Measurements from ENCODE around the gene TDRD10.

DNA sequence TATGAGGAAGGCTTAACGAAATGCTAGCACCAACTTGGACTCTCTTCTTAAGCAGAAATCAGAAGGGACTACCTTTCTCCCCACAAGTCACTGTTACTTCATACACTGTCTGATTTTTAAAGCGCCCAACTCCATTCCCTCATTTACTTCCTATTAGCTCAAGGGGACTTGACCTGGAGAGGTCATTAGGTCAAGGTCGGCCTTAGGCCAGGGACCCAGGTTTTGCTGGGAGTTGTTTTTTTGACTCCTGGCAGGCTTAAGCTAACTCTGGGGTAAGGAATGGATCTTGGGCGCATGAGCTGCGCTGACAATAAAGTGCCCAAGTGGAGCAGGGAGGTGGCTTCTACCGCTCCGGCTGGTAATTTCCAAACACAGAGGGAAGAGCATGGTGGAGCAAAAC, 89.2 kb downstream of the TDRD10 start:
- TF ChIP-seq, protein P1, sequence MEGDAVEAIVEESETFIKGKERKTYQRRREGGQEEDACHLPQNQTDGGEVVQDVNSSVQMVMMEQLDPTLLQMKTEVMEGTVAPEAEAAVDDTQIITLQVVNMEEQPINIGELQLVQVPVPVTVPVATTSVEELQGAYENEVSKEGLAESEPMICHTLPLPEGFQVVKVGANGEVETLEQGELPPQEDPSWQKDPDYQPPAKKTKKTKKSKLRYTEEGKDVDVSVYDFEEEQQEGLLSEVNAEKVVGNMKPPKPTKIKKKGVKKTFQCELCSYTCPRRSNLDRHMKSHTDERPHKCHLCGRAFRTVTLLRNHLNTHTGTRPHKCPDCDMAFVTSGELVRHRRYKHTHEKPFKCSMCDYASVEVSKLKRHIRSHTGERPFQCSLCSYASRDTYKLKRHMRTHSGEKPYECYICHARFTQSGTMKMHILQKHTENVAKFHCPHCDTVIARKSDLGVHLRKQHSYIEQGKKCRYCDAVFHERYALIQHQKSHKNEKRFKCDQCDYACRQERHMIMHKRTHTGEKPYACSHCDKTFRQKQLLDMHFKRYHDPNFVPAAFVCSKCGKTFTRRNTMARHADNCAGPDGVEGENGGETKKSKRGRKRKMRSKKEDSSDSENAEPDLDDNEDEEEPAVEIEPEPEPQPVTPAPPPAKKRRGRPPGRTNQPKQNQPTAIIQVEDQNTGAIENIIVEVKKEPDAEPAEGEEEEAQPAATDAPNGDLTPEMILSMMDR (conservative IDR thresholded peaks at IDR 0.05): no peak
- TF ChIP-seq EZH2 (IDR thresholded peaks at IDR 0.05; ENCODE audit: low read depth): no peak
